Right lobe of liver (tissue), 4 donors: ENCODE results near the gene GNB1.
A peak's percentile ranks its signal among the peaks of the same experiment; 100 is the strongest.

Experiments used
- POLR2A ChIP-seq: fragments of 450-650 bp; IDR thresholded peaks from one replicate; pipeline ENCODE4 v1.6.1; 2017; ENCODE audit warnings: antibody characterized with exemption, mild to moderate bottlenecking
- TF ChIP-seq, protein P1 (sequence below), 4 donors: fragments of 200-600 bp in 3 of 4; fragments of 450-650 bp in 1 of 4; IDR thresholded peaks; one replicate each; pipeline versions ENCODE4 v1.5.1 to v1.8.0; 2016 to 2022; ENCODE audit warnings: antibody characterized with exemption in 4 of 4, mild to moderate bottlenecking in 2 of 4
- donor health status: DM: no; HTN: no; CAD: no.
- donor health status: DM: no; HTN: no; CAD: no.
- donor health status: DM: no; HTN: yes; CAD: no.

GRCh38 chr1:1752636-1753606 lies 138.0 kb downstream of the GNB1 start:
- TF ChIP-seq POLR2A: no peak
- TF ChIP-seq, protein P1, sequence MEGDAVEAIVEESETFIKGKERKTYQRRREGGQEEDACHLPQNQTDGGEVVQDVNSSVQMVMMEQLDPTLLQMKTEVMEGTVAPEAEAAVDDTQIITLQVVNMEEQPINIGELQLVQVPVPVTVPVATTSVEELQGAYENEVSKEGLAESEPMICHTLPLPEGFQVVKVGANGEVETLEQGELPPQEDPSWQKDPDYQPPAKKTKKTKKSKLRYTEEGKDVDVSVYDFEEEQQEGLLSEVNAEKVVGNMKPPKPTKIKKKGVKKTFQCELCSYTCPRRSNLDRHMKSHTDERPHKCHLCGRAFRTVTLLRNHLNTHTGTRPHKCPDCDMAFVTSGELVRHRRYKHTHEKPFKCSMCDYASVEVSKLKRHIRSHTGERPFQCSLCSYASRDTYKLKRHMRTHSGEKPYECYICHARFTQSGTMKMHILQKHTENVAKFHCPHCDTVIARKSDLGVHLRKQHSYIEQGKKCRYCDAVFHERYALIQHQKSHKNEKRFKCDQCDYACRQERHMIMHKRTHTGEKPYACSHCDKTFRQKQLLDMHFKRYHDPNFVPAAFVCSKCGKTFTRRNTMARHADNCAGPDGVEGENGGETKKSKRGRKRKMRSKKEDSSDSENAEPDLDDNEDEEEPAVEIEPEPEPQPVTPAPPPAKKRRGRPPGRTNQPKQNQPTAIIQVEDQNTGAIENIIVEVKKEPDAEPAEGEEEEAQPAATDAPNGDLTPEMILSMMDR (IDR thresholded peaks at IDR 0.05): peak; percentile 68 to 78 (median 72)
